ENCODE results near the gene CAPZA2.

Gene CAPZA2

GRCh38 chr7:116872026-116872425, 9.6 kb downstream of the CAPZA2 start:
- no peak for DNase-seq (ENCODE audit: low read depth)
- no peak for TF ChIP-seq CTCF (IDR thresholded peaks at IDR 0.05; ENCODE audit: low read depth, low read length, missing control alignments)
- in situ Hi-C loops (cut with HindIII; ENCODE audit: low sequenced_read_pairs): no loop called here
- no peak overlapping the region for H3K4me3 ChIP-seq (ENCODE audit: low read depth, low read length)

GRCh38 chr7:116873619-116874018, 11.2 kb downstream of the CAPZA2 start:
- in situ Hi-C loops (cut with HindIII; ENCODE audit: low sequenced_read_pairs): no loop called here
- TF ChIP-seq CTCF (IDR thresholded peaks at IDR 0.05; ENCODE audit: low read depth, low read length, missing control alignments): no peak
- no peak overlapping the region for H3K4me3 ChIP-seq (ENCODE audit: low read depth, low read length)
- DNase-seq (ENCODE audit: low read depth): no peak

- no peak for DNase-seq (ENCODE audit: low read depth)
- TF ChIP-seq CTCF (IDR thresholded peaks at IDR 0.05; ENCODE audit: low read depth, low read length, missing control alignments): no peak
- no peak overlapping the region for H3K4me3 ChIP-seq (ENCODE audit: low read depth, low read length)
- in situ Hi-C loops (cut with HindIII; ENCODE audit: low sequenced_read_pairs): no loop called here
Observed at GRCh38 chr7:116876664-116877442, 14.5 kb downstream of the CAPZA2 start.

GRCh38 chr7:116877443-116878217, 15.2 kb downstream of the CAPZA2 start:
- DNase-seq (ENCODE audit: low read depth): no peak
- in situ Hi-C loops (cut with HindIII; ENCODE audit: low sequenced_read_pairs): no loop called here
- TF ChIP-seq CTCF (IDR thresholded peaks at IDR 0.05; ENCODE audit: low read depth, low read length, missing control alignments): no peak
- H3K4me3 ChIP-seq (ENCODE audit: low read depth, low read length): no peak overlapping the region

- no peak overlapping the region for H3K4me3 ChIP-seq (ENCODE audit: low read depth, low read length)
- no peak for DNase-seq (ENCODE audit: low read depth)
- in situ Hi-C loops (cut with HindIII; ENCODE audit: low sequenced_read_pairs): no loop called here
- no peak for TF ChIP-seq CTCF (IDR thresholded peaks at IDR 0.05; ENCODE audit: low read depth, low read length, missing control alignments)
Observed at GRCh38 chr7:116884691-116885090, 22.3 kb downstream of the CAPZA2 start.

- in situ Hi-C loops (cut with HindIII; ENCODE audit: low sequenced_read_pairs): no loop called here
- TF ChIP-seq CTCF (IDR thresholded peaks at IDR 0.05; ENCODE audit: low read depth, low read length, missing control alignments): no peak
- DNase-seq (ENCODE audit: low read depth): no peak
- H3K4me3 ChIP-seq (ENCODE audit: low read depth, low read length): no peak overlapping the region
Observed at GRCh38 chr7:116885724-116886123, 23.3 kb downstream of the CAPZA2 start.

Measured in astrocyte of the cerebellum (primary cell).